Pons (tissue), 1 donor: ENCODE results near the gene MTRR.

Experiments
- DNase-seq: peaks from one replicate; pipeline ENCODE4 v3.0.0-alpha.2; 2016; ENCODE audit warnings: low spot score

MTRR gene

GRCh38 chr5:7857361-7857760 is 11.6 kb upstream of the MTRR start:
- DNase-seq = no peak

- DNase-seq = no peak
Observed at GRCh38 chr5:7857926-7858632, 10.9 kb upstream of the MTRR start.

GRCh38 chr5:7866196-7866595 is 2.8 kb upstream of the MTRR start:
- no peak for DNase-seq

- no peak for DNase-seq
Observed at GRCh38 chr5:7867260-7867659, 1.7 kb upstream of the MTRR start.

- DNase-seq = no peak
Observed at GRCh38 chr5:7868427-7868772, 548 bp upstream of the MTRR start.

- DNase-seq = no peak
Observed at GRCh38 chr5:7869474-7870136, 657 bp downstream of the MTRR start.

GRCh38 chr5:7871653-7872052 is 2.7 kb downstream of the MTRR start:
- DNase-seq = no peak

GRCh38 chr5:7872517-7873130 is 3.7 kb downstream of the MTRR start:
- DNase-seq = no peak

GRCh38 chr5:7873216-7873615 is 4.3 kb downstream of the MTRR start:
- DNase-seq = no peak

GRCh38 chr5:7874639-7875038 is 5.7 kb downstream of the MTRR start:
- no peak for DNase-seq

- DNase-seq = no peak
Observed at GRCh38 chr5:7875151-7875550, 6.2 kb downstream of the MTRR start.

- no peak for DNase-seq
Observed at GRCh38 chr5:7876867-7877266, 7.9 kb downstream of the MTRR start.

GRCh38 chr5:7877851-7878250 is 8.9 kb downstream of the MTRR start:
- DNase-seq = no peak

GRCh38 chr5:7878381-7878873 is 9.5 kb downstream of the MTRR start:
- DNase-seq = no peak

- DNase-seq = no peak
Observed at GRCh38 chr5:7881091-7881490, 12.1 kb downstream of the MTRR start.

GRCh38 chr5:7881816-7882215 is 12.9 kb downstream of the MTRR start:
- DNase-seq = peak; percentile 96

GRCh38 chr5:7882926-7883325 is 14.0 kb downstream of the MTRR start:
- no peak for DNase-seq

GRCh38 chr5:7884491-7885267 is 15.7 kb downstream of the MTRR start:
- DNase-seq = peak; percentile 94

GRCh38 chr5:7886849-7887475 is 18.0 kb downstream of the MTRR start:
- peak; percentile 81 for DNase-seq

GRCh38 chr5:7888901-7889300 is 20.0 kb downstream of the MTRR start:
- no peak for DNase-seq

GRCh38 chr5:7894439-7894838 is 25.5 kb downstream of the MTRR start:
- DNase-seq = no peak

- no peak for DNase-seq
Observed at GRCh38 chr5:7894860-7895259, 25.9 kb downstream of the MTRR start.
